Smooth muscle cell (in vitro differentiated cells): ENCODE measurements around the gene BMPR1B. TPM values are rescaled to one million over a fixed set of nuclear protein-coding genes. Genes with fewer than 3 reads are reported as not detected.

Experiments
- DNase-seq: peaks from one replicate; lab custom pipeline; 2025; ENCODE audit not compliant: unreplicated experiment; lab: John Stamatoyannopoulos, UW
- H2AFZ ChIP-seq: fragments of 200-600 bp; sonication (generic); 2 replicates; pipeline ENCODE4 v1.6.0; 2016; ENCODE audit warnings: antibody characterized with exemption, low read depth, mild to moderate bottlenecking
- H3F3A ChIP-seq: fragments of 200-600 bp; sonication (generic); 2 replicates; pipeline ENCODE4 v1.6.0; 2017; ENCODE audit warnings: antibody characterized with exemption, low read depth
- H3K27ac ChIP-seq: fragments of 200-600 bp; sonication (generic); 2 replicates; pipeline ENCODE4 v1.5.1; 2016; ENCODE audit warnings: low read depth, mild to moderate bottlenecking
- H3K27me3 ChIP-seq: fragments of 200-600 bp; sonication (generic); 2 replicates; pipeline ENCODE4 v1.6.1; 2016; ENCODE audit warnings: low read depth, mild to moderate bottlenecking
- H3K36me3 ChIP-seq: fragments of 200-600 bp; sonication (generic); 2 replicates; pipeline ENCODE4 v1.5.1; 2016; ENCODE audit warnings: low read depth
- H3K4me1 ChIP-seq: fragments of 200-600 bp; sonication (generic); 2 replicates; pipeline ENCODE4 v1.5.1; 2016; ENCODE audit warnings: low read depth
- H3K4me2 ChIP-seq: fragments of 200-600 bp; sonication (generic); 2 replicates; pipeline ENCODE4 v1.6.0; 2016; ENCODE audit warnings: mild to moderate bottlenecking
- H3K4me3 ChIP-seq: fragments of 200-600 bp; sonication (generic); 2 replicates; pipeline ENCODE4 v1.5.1; 2016; ENCODE audit warnings: mild to moderate bottlenecking
- H3K79me2 ChIP-seq: fragments of 200-600 bp; sonication (generic); 2 replicates; pipeline ENCODE4 v1.6.0; 2016; ENCODE audit warnings: low read depth, mild to moderate bottlenecking
- H3K9ac ChIP-seq: fragments of 200-600 bp; sonication (generic); 2 replicates; pipeline ENCODE4 v1.6.0; 2016; ENCODE audit warnings: low read depth
- H3K9me3 ChIP-seq: fragments of 200-600 bp; sonication (generic); replicated peaks from 2 replicates; pipeline ENCODE4 v1.5.1; 2016; ENCODE audit warnings: low read depth
- H4K20me1 ChIP-seq: fragments of 200-600 bp; sonication (generic); 2 replicates; pipeline ENCODE4 v1.6.0; 2016; ENCODE audit warnings: low read depth
- WGBS: methylation state at CpG from one replicate; pipeline ENCODE4 v1.1.7; 2016; ENCODE audit warnings: low lambda C conversion rate; 5-methylcytosine and 5-hydroxymethylcytosine counted together
- polyA plus RNA-seq: library from polyadenylated mRNA; unstranded; fragments of >200 nt; fragmentation: Nextera tagmentation; extraction: Ambion mirVana; gene quantifications from 2 replicates; pipeline ENCODE4 v1.2.1, GENCODE V29; 2016
- total RNA-seq: library from RNA; depleted of rRNA; stranded (reverse); fragments of >200 nt; gene quantifications from 2 replicates; pipeline ENCODE4 v1.2.3, GENCODE V29; 2014
- TF ChIP-seq, protein P1 (sequence below): fragments of 200-600 bp; sonication (generic); IDR thresholded peaks from 2 replicates; pipeline ENCODE4 v1.5.1; 2017; ENCODE audit warnings: borderline replicate concordance, mild to moderate bottlenecking, antibody characterized with exemption; ENCODE audit not compliant: insufficient read depth, poor library complexity, severe bottlenecking

BMPR1B gene
- total and polyA plus RNA-seq, 2 experiments from 2014 or later: 0.03 to 1.2 TPM

DNA sequence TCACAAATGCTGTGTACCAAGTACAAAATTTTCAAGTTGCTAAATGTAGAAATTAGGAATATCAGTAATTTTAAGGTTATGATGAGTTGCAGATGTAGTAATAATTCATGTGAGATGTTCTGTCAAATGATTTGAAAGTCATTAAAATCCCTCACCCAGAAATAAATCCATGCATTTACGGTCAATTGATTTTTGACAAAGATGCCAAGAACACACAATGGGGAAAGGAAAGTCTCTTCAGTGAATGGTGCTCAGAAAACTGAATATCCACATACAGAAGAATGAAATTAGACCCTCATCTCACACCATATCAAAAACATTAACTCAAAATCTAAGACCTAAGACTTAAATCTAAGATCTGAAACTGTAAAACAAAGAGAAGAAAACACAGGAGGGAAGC lies 12.9 kb upstream of the BMPR1B start:
- H3K27me3 ChIP-seq: peaks cover 36% of the 10 kb centered on the region
- no peak overlapping the region for H3K27ac ChIP-seq
- DNase-seq: no peak
- no peaks in the 10 kb centered on the region for H3K36me3 ChIP-seq
- H3K4me1 ChIP-seq: no peaks in the 10 kb centered on the region
- H3F3A ChIP-seq: peaks cover 4% of the 10 kb centered on the region
- no peak overlapping the region for H3K4me2 ChIP-seq
- H3K79me2 ChIP-seq: no peaks in the 10 kb centered on the region
- H2AFZ ChIP-seq: no peak overlapping the region
- no peak overlapping the region for H3K4me3 ChIP-seq
- TF ChIP-seq, protein P1, sequence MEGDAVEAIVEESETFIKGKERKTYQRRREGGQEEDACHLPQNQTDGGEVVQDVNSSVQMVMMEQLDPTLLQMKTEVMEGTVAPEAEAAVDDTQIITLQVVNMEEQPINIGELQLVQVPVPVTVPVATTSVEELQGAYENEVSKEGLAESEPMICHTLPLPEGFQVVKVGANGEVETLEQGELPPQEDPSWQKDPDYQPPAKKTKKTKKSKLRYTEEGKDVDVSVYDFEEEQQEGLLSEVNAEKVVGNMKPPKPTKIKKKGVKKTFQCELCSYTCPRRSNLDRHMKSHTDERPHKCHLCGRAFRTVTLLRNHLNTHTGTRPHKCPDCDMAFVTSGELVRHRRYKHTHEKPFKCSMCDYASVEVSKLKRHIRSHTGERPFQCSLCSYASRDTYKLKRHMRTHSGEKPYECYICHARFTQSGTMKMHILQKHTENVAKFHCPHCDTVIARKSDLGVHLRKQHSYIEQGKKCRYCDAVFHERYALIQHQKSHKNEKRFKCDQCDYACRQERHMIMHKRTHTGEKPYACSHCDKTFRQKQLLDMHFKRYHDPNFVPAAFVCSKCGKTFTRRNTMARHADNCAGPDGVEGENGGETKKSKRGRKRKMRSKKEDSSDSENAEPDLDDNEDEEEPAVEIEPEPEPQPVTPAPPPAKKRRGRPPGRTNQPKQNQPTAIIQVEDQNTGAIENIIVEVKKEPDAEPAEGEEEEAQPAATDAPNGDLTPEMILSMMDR: no peak
- no peaks in the 10 kb centered on the region for H4K20me1 ChIP-seq
- H3K9me3 ChIP-seq: no peaks in the 10 kb centered on the region
- no peak overlapping the region for H3K9ac ChIP-seq
- WGBS: 93% methylated on average over 1 of the region's 1 CpG

- Histone ChIP-seq H3K27me3 (peaks cover 46% of the 10 kb centered on the region), H3K9me3 (no peaks in the 10 kb centered on the region), H3K4me1 (no peaks in the 10 kb centered on the region), H2AFZ (no peak overlapping the region), H3F3A (no peaks in the 10 kb centered on the region), H4K20me1 (no peaks in the 10 kb centered on the region), H3K36me3 (no peaks in the 10 kb centered on the region), H3K9ac (no peak overlapping the region), H3K27ac (no peak overlapping the region), H3K4me2 (no peak overlapping the region), H3K79me2 (no peaks in the 10 kb centered on the region), H3K4me3 (no peak overlapping the region)
- DNase-seq: no peak
- TF ChIP-seq, protein P1: no peak
- WGBS: 82% methylated on average over 3 of the region's 3 CpGs
Measured at GRCh38 chr4:94746746-94747145, 11.0 kb upstream of the BMPR1B start.

DNA sequence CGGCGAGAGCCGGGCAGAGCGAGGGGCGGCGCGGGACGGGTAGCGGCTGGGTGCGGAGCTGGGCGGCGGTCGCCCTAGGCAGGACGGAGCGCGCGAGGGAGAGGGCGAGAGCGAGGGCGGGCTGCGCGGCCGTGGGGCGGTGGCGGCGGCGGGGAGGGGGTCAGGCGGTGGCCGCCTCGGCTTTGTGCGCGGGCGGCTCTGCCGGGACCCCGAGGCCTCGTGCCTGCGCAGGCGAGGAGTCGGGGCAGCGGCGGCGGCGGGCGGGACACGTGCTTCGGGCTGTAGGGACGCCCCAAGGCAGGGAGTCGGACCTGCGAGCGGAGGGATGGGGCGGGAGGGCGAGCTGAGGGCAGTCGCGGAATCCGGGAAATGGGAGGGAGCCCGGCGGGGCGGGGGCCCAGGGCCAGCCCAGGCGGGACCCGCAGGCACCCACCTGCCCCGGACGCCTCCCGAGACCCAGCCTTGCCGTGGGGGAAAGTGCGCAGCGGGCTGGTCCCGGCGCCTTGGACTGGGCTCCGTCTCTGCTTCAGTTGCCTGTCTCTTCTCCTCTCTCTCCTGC lies 465 bp downstream of the BMPR1B start:
- Histone ChIP-seq H3K9ac (no peak overlapping the region), H3K4me2 (peak overlapping the region; percentile 80), H3K27me3 (peaks cover 93% of the 10 kb centered on the region), H3K4me3 (peak overlapping the region; percentile 59), H3K9me3 (no peaks in the 10 kb centered on the region), H3K36me3 (no peaks in the 10 kb centered on the region), H3K27ac (no peak overlapping the region), H4K20me1 (no peaks in the 10 kb centered on the region), H3K4me1 (peaks cover 6% of the 10 kb centered on the region), H2AFZ (peak overlapping the region; percentile 50), H3F3A (no peaks in the 10 kb centered on the region), H3K79me2 (no peaks in the 10 kb centered on the region)
- TF ChIP-seq, protein P1: no peak
- 1% methylated on average over 9 of the region's 69 CpGs for WGBS
- DNase-seq: no peak
